H9 (cell line): ENCODE results near the gene ALMS1. TPM values are rescaled to one million over a fixed set of nuclear protein-coding genes. Genes with fewer than 3 reads are reported as not detected.

Experiments
- DNase-seq: peaks from one replicate; pipeline ENCODE4 v3.0.0-alpha.2; 2017
- H2AFZ ChIP-seq: one replicate; pipeline ENCODE4 v1.6.1; 2013; ENCODE audit warnings: mild to moderate bottlenecking, low read length, control low read depth, moderate library complexity
- H2AK5ac ChIP-seq: 2 replicates; pipeline ENCODE4 v1.6.1; 2013; ENCODE audit warnings: low read length, control low read depth, mixed read lengths; ENCODE audit not compliant: insufficient read length
- H2BK120ac ChIP-seq: one replicate; pipeline ENCODE4 v1.6.1; 2013; ENCODE audit warnings: low read depth, mild to moderate bottlenecking, low read length, control low read depth, inconsistent platforms; ENCODE audit not compliant: poor library complexity, severe bottlenecking
- H2BK12ac ChIP-seq: 2 replicates; pipeline ENCODE4 v1.6.1; 2013; ENCODE audit warnings: low read length, control low read depth, mixed read lengths, low read depth; ENCODE audit not compliant: insufficient read length
- H2BK15ac ChIP-seq: 2 replicates; pipeline ENCODE4 v1.6.1; 2013; ENCODE audit warnings: low read depth, low read length, control low read depth
- H2BK20ac ChIP-seq: one replicate; pipeline ENCODE4 v1.6.1; 2013; ENCODE audit warnings: low read depth, mild to moderate bottlenecking, low read length, control low read depth, inconsistent platforms; ENCODE audit not compliant: poor library complexity, severe bottlenecking
- H2BK5ac ChIP-seq: 2 replicates; pipeline ENCODE4 v1.6.1; 2013; ENCODE audit warnings: low read length, control low read depth, mixed read lengths; ENCODE audit not compliant: insufficient read length
- H3K14ac ChIP-seq: 2 replicates; pipeline ENCODE4 v1.6.1; 2013; ENCODE audit warnings: low read length, control low read depth; ENCODE audit not compliant: insufficient read depth
- H3K18ac ChIP-seq: 2 replicates; pipeline ENCODE4 v1.6.1; 2013; ENCODE audit warnings: low read depth, mild to moderate bottlenecking, mixed read lengths, low read length, control low read depth; ENCODE audit not compliant: insufficient read length
- H3K23ac ChIP-seq: 2 replicates; pipeline ENCODE4 v1.6.1; 2013; ENCODE audit warnings: low read length, control low read depth, mixed read lengths, low read depth; ENCODE audit not compliant: insufficient read length
- H3K23me2 ChIP-seq: 2 replicates; pipeline ENCODE4 v1.6.1; 2013; ENCODE audit warnings: low read depth, mild to moderate bottlenecking, mixed read lengths, low read length, control low read depth; ENCODE audit not compliant: insufficient read length, poor library complexity, severe bottlenecking
- H3K27ac ChIP-seq: 2 replicates; pipeline ENCODE4 v1.5.1; 2013; ENCODE audit warnings: low read length, control low read depth, mixed read lengths, low read depth; ENCODE audit not compliant: insufficient read length
- H3K27me3 ChIP-seq: 2 replicates; pipeline ENCODE4 v1.6.1; 2013; ENCODE audit warnings: low read length, control low read depth, inconsistent platforms; ENCODE audit not compliant: insufficient read depth
- H3K4ac ChIP-seq: 2 replicates; pipeline ENCODE4 v1.6.1; 2013; ENCODE audit warnings: low read depth, mild to moderate bottlenecking, control low read depth, inconsistent platforms, low read length, moderate library complexity
- H3K4me1 ChIP-seq: 2 replicates; pipeline ENCODE4 v1.6.1; 2013; ENCODE audit warnings: low read length, control low read depth, inconsistent platforms; ENCODE audit not compliant: insufficient read depth
- H3K4me2 ChIP-seq: 2 replicates; pipeline ENCODE4 v1.6.1; 2013; ENCODE audit warnings: low read length, control low read depth, mixed read lengths; ENCODE audit not compliant: insufficient read length, insufficient read depth
- H3K56ac ChIP-seq: 2 replicates; pipeline ENCODE4 v1.6.1; 2013; ENCODE audit warnings: low read depth, mild to moderate bottlenecking, mixed read lengths, low read length, control low read depth; ENCODE audit not compliant: insufficient read length
- H3K79me1 ChIP-seq: 2 replicates; pipeline ENCODE4 v1.6.1; 2013; ENCODE audit warnings: low read depth, mild to moderate bottlenecking, moderate library complexity, low read length, control low read depth, inconsistent platforms; ENCODE audit not compliant: insufficient read depth, poor library complexity, severe bottlenecking
- H3K79me2 ChIP-seq: 2 replicates; pipeline ENCODE4 v1.6.1; 2013; ENCODE audit warnings: low read length, control low read depth, inconsistent platforms; ENCODE audit not compliant: insufficient read depth
- H3K9ac ChIP-seq: 2 replicates; pipeline ENCODE4 v1.6.1; 2013; ENCODE audit warnings: low read length, control low read depth, mixed read lengths; ENCODE audit not compliant: insufficient read length; ENCODE audit errors: extremely low read depth
- H3K9me3 ChIP-seq: one replicate; pipeline ENCODE4 v1.6.1; 2013; ENCODE audit warnings: low read depth, low read length, inconsistent platforms; ENCODE audit not compliant: control insufficient read depth
- H3T11ph ChIP-seq: one replicate; pipeline ENCODE4 v1.6.1; 2013; ENCODE audit warnings: mild to moderate bottlenecking, low read length, control low read depth, inconsistent platforms
- H4K20me1 ChIP-seq: one replicate; pipeline ENCODE4 v1.6.1; 2013; ENCODE audit not compliant: control insufficient read depth, insufficient read length, insufficient read depth
- H4K5ac ChIP-seq: 2 replicates; pipeline ENCODE4 v1.6.1; 2013; ENCODE audit warnings: low read depth, mild to moderate bottlenecking, mixed read lengths, low read length, control low read depth; ENCODE audit not compliant: insufficient read length
- H4K8ac ChIP-seq: replicated peaks from 2 replicates; pipeline ENCODE4 v1.6.1; 2013; ENCODE audit warnings: low read length, control low read depth, mixed read lengths, low read depth; ENCODE audit not compliant: insufficient read length
- H4K91ac ChIP-seq: 2 replicates; pipeline ENCODE4 v1.6.1; 2013; ENCODE audit warnings: low read depth, mild to moderate bottlenecking, moderate library complexity, mixed read lengths, low read length, control low read depth; ENCODE audit not compliant: insufficient read length
- H3K27ac Mint-ChIP-seq, 3 experiments: 2 replicates in 2 of 3; 3 replicates in 1 of 3; pipeline ENCODE4 v1.8.0; 2020 to 2021; ENCODE audit warnings: mixed read lengths in 3 of 3, mild to moderate bottlenecking in 1 of 3, moderate library complexity in 1 of 3
- H3K27me3 Mint-ChIP-seq: 2 replicates; pipeline ENCODE4 v1.8.0; 2021; ENCODE audit warnings: low read depth, mild to moderate bottlenecking, moderate library complexity, mixed read lengths
- H3K36me3 Mint-ChIP-seq, 3 experiments: 2 replicates in 2 of 3; 3 replicates in 1 of 3; pipeline ENCODE4 v1.8.0; 2020 to 2021; ENCODE audit warnings: low read depth in 3 of 3, mixed read lengths in 3 of 3; ENCODE audit not compliant: insufficient read depth in 1 of 3
- H3K4me1 Mint-ChIP-seq, 2 experiments: 2 replicates each; pipeline ENCODE4 v1.8.0; 2020; ENCODE audit warnings: mixed read lengths in 2 of 2
- H3K4me3 Mint-ChIP-seq, 2 experiments: 2 replicates in 1 of 2; 3 replicates in 1 of 2; pipeline ENCODE4 v1.8.0; 2020 to 2021; ENCODE audit warnings: mild to moderate bottlenecking in 2 of 2, mixed read lengths in 2 of 2, moderate library complexity in 1 of 2
- H3K9me3 Mint-ChIP-seq, 2 experiments: 2 replicates in 1 of 2; 3 replicates in 1 of 2; pipeline ENCODE4 v1.8.0; 2020; ENCODE audit warnings: mild to moderate bottlenecking in 2 of 2, mixed read lengths in 2 of 2, moderate library complexity in 1 of 2
- CTCF ChIP-seq: fragments of 200-600 bp; sonication (generic); conservative IDR thresholded peaks from 3 replicates; pipeline ENCODE4 v1.8.0; 2021; ENCODE audit warnings: antibody characterized with exemption, mild to moderate bottlenecking
- WGBS: extraction: QIAGEN DNeasy Blood & Tissue Kit; methylation state at CpG from one replicate; pipeline ENCODE4 v1.1.7; 2013; ENCODE audit warnings: missing lambda C conversion rate, low lambda C conversion rate, mixed read lengths; ENCODE audit not compliant: insufficient read length; ENCODE audit errors: extremely low coverage; 5-methylcytosine and 5-hydroxymethylcytosine counted together
- total RNA-seq: library from RNA; stranded (reverse); gene quantifications from 2 replicates; pipeline ENCODE4 v1.2.1, GENCODE V29; 2021

The ALMS1 gene
- total RNA-seq, 1 experiment from 2014 or later = 36.2 TPM

GRCh38 chr2:73415906-73416305, 30.3 kb downstream of the ALMS1 start:
- no peak overlapping the region for H2BK12ac ChIP-seq
- no peak overlapping the region for H3K18ac ChIP-seq
- H3K27ac ChIP-seq = no peak overlapping the region
- no peak overlapping the region for H3K56ac ChIP-seq
- H3K4ac ChIP-seq = no peak overlapping the region
- H3K4me1 Mint-ChIP-seq = no peaks in the 10 kb centered on the region
- H4K5ac ChIP-seq = no peak overlapping the region
- no peak overlapping the region for H4K8ac ChIP-seq
- no peaks in the 10 kb centered on the region; the same call in 1 of the 2 replicates for H3K79me2 ChIP-seq
- no peak for DNase-seq
- no peaks in the 10 kb centered on the region; a peak in 3 of 7 replicates for H3K36me3 Mint-ChIP-seq
- no peak overlapping the region for H2BK15ac ChIP-seq
- no peak overlapping the region for H4K91ac ChIP-seq
- H2AK5ac ChIP-seq = no peak overlapping the region
- H2BK120ac ChIP-seq = no peak overlapping the region
- H3T11ph ChIP-seq = no peak overlapping the region
- H3K23me2 ChIP-seq = no peaks in the 10 kb centered on the region
- H3K9me3 Mint-ChIP-seq = no peaks in the 10 kb centered on the region
- H2AFZ ChIP-seq = no peak overlapping the region
- no peaks in the 10 kb centered on the region for H3K79me1 ChIP-seq
- no peak overlapping the region for H3K27ac Mint-ChIP-seq
- no peaks in the 10 kb centered on the region for H3K27me3 ChIP-seq
- no peak overlapping the region for H3K14ac ChIP-seq
- H2BK20ac ChIP-seq = no peak overlapping the region
- H4K20me1 ChIP-seq = no peaks in the 10 kb centered on the region
- no peaks in the 10 kb centered on the region for H3K4me1 ChIP-seq
- H2BK5ac ChIP-seq = no peak overlapping the region
- no peaks in the 10 kb centered on the region for H3K9me3 ChIP-seq
- WGBS = 100% methylated on average over 1 of the region's 2 CpGs
- H3K27me3 Mint-ChIP-seq = no peaks in the 10 kb centered on the region
- H3K23ac ChIP-seq = no peak overlapping the region
- H3K4me3 Mint-ChIP-seq = no peak overlapping the region
- no peak overlapping the region for H3K9ac ChIP-seq
- TF ChIP-seq CTCF = no peak
- H3K4me2 ChIP-seq = no peak overlapping the region
